Heart left ventricle (tissue), 13 donors: ENCODE measurements around the gene BANK1.

Source experiments
- POLR2A ChIP-seq, 2 donors: fragments of 450-650 bp; IDR thresholded peaks; one replicate each; pipeline ENCODE4 v1.6.1; 2017; ENCODE audit warnings: antibody characterized with exemption in 2 of 2, mild to moderate bottlenecking in 2 of 2, moderate library complexity in 2 of 2
- TF ChIP-seq, protein P1 (sequence below), 12 donors: fragments of 200-600 bp; sonication (generic) in 4 of 12; IDR thresholded peaks; one replicate each; pipeline versions ENCODE4 v1.5.0 to v1.8.0; 2018 to 2022; ENCODE audit warnings: antibody characterized with exemption in 12 of 12, mild to moderate bottlenecking in 5 of 12
- donor health status: ischemic (EF 13 %, LVEDD 7.1; RV severe dilation, severe dysfunction).
- donor health status: DM: no; HTN: yes; CAD: no.
- donor health status: DM: no; HTN: no; CAD: no.
- donor health status: ischemic (EF 25% LVEDD 6.9; RV normal size, moderate dysfunction).
- donor health status: ischemic (EF 25% LVEDD 5.7; RV mildly dilated, moderate dysfunction).
- donor health status: ischemic (EF 35%, LVEDD 5.7; RV mildly dilated, moderate dysfunction).
- donor health status: nonischemic (EF 11% LVEDD 7.7; RV severe dilation, severe dysfunction).
- donor health status: DM: yes; HTN: yes; CAD: no.
- donor health status: PGD.
- donor health status: ischemic (EF 29% LVEDD 5.4; RV normal size, mild dysfunction).
- donor health status: nonischemic (EF 23%, LVEDD 6.1; RV moderate dilation, normal function).

DNA sequence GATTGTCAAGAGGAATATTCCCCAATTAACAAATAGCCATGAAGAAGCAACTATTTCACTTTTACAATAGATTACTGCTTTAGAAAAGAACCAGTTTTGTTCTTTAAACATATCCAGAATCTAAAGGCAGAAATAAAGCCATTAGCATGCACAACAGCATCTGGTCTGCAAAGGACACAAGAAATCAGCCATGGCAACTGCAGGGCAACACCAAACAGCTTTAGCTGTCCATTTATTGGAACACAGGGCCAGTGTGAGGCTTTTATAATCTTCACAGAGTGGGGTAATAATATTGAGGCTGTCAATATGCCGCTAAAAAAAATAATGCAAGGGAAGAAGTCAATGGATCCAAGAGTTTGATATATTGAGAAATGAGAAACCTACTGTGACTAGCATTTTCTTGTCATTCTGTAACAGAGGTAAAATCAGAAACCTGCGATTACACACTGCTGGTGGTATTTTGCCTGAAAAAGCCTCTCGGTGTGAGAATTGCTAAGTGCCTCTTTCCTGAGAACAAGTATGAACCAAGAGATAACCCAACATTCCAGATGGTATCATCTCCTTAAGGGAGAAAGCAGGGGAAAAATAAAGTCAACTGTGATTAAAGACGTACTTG is 2.7 kb upstream of the BANK1 start:
- TF ChIP-seq, protein P1, sequence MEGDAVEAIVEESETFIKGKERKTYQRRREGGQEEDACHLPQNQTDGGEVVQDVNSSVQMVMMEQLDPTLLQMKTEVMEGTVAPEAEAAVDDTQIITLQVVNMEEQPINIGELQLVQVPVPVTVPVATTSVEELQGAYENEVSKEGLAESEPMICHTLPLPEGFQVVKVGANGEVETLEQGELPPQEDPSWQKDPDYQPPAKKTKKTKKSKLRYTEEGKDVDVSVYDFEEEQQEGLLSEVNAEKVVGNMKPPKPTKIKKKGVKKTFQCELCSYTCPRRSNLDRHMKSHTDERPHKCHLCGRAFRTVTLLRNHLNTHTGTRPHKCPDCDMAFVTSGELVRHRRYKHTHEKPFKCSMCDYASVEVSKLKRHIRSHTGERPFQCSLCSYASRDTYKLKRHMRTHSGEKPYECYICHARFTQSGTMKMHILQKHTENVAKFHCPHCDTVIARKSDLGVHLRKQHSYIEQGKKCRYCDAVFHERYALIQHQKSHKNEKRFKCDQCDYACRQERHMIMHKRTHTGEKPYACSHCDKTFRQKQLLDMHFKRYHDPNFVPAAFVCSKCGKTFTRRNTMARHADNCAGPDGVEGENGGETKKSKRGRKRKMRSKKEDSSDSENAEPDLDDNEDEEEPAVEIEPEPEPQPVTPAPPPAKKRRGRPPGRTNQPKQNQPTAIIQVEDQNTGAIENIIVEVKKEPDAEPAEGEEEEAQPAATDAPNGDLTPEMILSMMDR (IDR thresholded peaks at IDR 0.05): no peak
- no peak for TF ChIP-seq POLR2A (IDR thresholded peaks at IDR 0.05)
